ENCODE data around the gene PIK3AP1.
"Not testable (repeated sequence)": the region's sequence is repeated elsewhere in the genome, so short reads cannot be mapped to it uniquely, and the experiment has no call there.

- TF ChIP-seq, protein P1, sequence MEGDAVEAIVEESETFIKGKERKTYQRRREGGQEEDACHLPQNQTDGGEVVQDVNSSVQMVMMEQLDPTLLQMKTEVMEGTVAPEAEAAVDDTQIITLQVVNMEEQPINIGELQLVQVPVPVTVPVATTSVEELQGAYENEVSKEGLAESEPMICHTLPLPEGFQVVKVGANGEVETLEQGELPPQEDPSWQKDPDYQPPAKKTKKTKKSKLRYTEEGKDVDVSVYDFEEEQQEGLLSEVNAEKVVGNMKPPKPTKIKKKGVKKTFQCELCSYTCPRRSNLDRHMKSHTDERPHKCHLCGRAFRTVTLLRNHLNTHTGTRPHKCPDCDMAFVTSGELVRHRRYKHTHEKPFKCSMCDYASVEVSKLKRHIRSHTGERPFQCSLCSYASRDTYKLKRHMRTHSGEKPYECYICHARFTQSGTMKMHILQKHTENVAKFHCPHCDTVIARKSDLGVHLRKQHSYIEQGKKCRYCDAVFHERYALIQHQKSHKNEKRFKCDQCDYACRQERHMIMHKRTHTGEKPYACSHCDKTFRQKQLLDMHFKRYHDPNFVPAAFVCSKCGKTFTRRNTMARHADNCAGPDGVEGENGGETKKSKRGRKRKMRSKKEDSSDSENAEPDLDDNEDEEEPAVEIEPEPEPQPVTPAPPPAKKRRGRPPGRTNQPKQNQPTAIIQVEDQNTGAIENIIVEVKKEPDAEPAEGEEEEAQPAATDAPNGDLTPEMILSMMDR (conservative IDR thresholded peaks at IDR 0.05; ENCODE audit: low read length), result not testable (repeated sequence)
- not testable (repeated sequence) for TF ChIP-seq EZH2phosphoT487 (IDR thresholded peaks at IDR 0.05; ENCODE audit: borderline replicate concordance)
These were observed 22.0 kb downstream of the PIK3AP1 start for GRCh38 chr10:96698305-96698704.

All from Loucy (cell line).